K562 (cell line): Measurements from ENCODE around the gene OST4. TPM values are rescaled to one million over a fixed set of nuclear protein-coding genes. Genes with fewer than 3 reads are reported as not detected.

ENCODE experiments used
- ARID1B ChIP-seq: fragments of 450-650 bp; IDR thresholded peaks from 2 replicates; pipeline ENCODE4 v1.6.1; 2016; ENCODE audit warnings: antibody characterized with exemption, mild to moderate bottlenecking, inconsistent platforms
- CAMTA2 ChIP-seq: fragments of 250-450 bp; sonication (Bioruptor Pico); conservative IDR thresholded peaks from 2 replicates; pipeline ENCODE4 v1.5.1; 2022
- DPF2 ChIP-seq: fragments of 450-650 bp; IDR thresholded peaks from 2 replicates; pipeline ENCODE4 v1.6.1; 2016
- FUS ChIP-seq: fragments of 200-400 bp; formaldehyde crosslinking; optimal IDR thresholded peaks from 2 replicates; pipeline ENCODE3; 2017; ENCODE audit warnings: low read depth, low read length
- HDAC8 ChIP-seq: fragments of 450-650 bp; IDR thresholded peaks from 2 replicates; pipeline ENCODE4 v1.6.1; 2016; ENCODE audit warnings: mild to moderate bottlenecking, missing genetic modification characterization, moderate library complexity, missing compliant biosample characterization
- MECOM ChIP-seq: fragments of 250-450 bp; sonication (Bioruptor Pico); IDR thresholded peaks from 2 replicates; pipeline ENCODE4 v1.8.0; 2022; ENCODE audit warnings: inconsistent platforms
- MTF1 ChIP-seq: fragments of 250-450 bp; sonication (Bioruptor Pico); IDR thresholded peaks from 2 replicates; pipeline ENCODE4 v1.9.0; 2021; ENCODE audit warnings: moderate library complexity, mild to moderate bottlenecking, inconsistent platforms, borderline replicate concordance
- NR1H2 ChIP-seq: sonication (generic); formaldehyde crosslinking; IDR thresholded peaks from 2 replicates; pipeline ENCODE4 v1.4.0; 2020; ENCODE audit warnings: mild to moderate bottlenecking, missing genetic modification reagents
- NR2C2 ChIP-seq, 2 experiments: fragments of 200-800 bp in 1 of 2; sonication (Bioruptor generic) in 1 of 2; sonication (generic) in 1 of 2; formaldehyde crosslinking in 1 of 2; IDR thresholded peaks; 2 replicates each; pipeline versions ENCODE4 v1.6.1 to v1.8.0; 2016 to 2022; ENCODE audit warnings: mild to moderate bottlenecking in 1 of 2, missing compliant biosample characterization in 1 of 2, missing genetic modification characterization in 1 of 2, missing genetic modification reagents in 1 of 2
- NR3C1 ChIP-seq: sonication (generic); formaldehyde crosslinking; IDR thresholded peaks from 2 replicates; pipeline ENCODE4 v1.8.1; 2022; ENCODE audit warnings: missing genetic modification reagents
- OTX1 ChIP-seq: fragments of 450-650 bp; formaldehyde crosslinking; IDR thresholded peaks from 2 replicates; pipeline ENCODE4 v1.4.0; 2022; ENCODE audit warnings: mild to moderate bottlenecking
- RAD51 ChIP-seq: fragments of 450-650 bp; IDR thresholded peaks from 2 replicates; pipeline ENCODE4 v1.7.1; 2016; ENCODE audit warnings: low read depth, mild to moderate bottlenecking, borderline replicate concordance
- ZNF134 ChIP-seq: fragments of 250-450 bp; sonication (Bioruptor Pico); conservative IDR thresholded peaks from 2 replicates; pipeline ENCODE4 v1.4.0; 2020
- ZNF384 ChIP-seq: IDR thresholded peaks from 2 replicates; pipeline ENCODE4 v1.6.1; 2012; ENCODE audit warnings: low read depth, low read length, improper control_type of control experiment
- ZNF764 ChIP-seq: fragments of 250-450 bp; sonication (Bioruptor Pico); IDR thresholded peaks from 2 replicates; pipeline ENCODE4 v1.4.0; 2020; ENCODE audit warnings: low read depth, mild to moderate bottlenecking, moderate library complexity
- polyA plus RNA-seq, 8 experiments: library from polyadenylated mRNA; depleted of rRNA in 4 of 8; stranded (reverse) in 5 of 8; unstranded in 3 of 8; fragments of >200 nt; fragmentation: Nextera tagmentation in 2 of 8; fragmentation: Illumina TruSeq in 1 of 8; extraction: Ambion mirVana in 2 of 8; extraction: Trizol in 1 of 8; gene quantifications; 2 replicates each; pipeline versions ENCODE4 v1.2.1 to v1.2.3, GENCODE V29; 2011 to 2014; ENCODE audit warnings: inconsistent platforms in 1 of 8, missing spikeins in 1 of 8
- total RNA-seq, 7 experiments: library from RNA; depleted of rRNA in 6 of 7; stranded (reverse); fragments of >200 nt in 6 of 7; fragmentation: Illumina TruSeq in 2 of 7; extraction: Trizol in 2 of 7; gene quantifications; 2 replicates each; pipeline versions ENCODE4 v1.2.1 to v1.2.3, GENCODE V29; 2011 to 2021; ENCODE audit warnings: low replicate concordance in 1 of 7
- TF ChIP-seq, protein P1 (sequence below): sonication (generic); formaldehyde crosslinking; IDR thresholded peaks from 2 replicates; pipeline ENCODE4 v1.9.0; 2022; ENCODE audit warnings: mild to moderate bottlenecking, missing genetic modification reagents
- TF ChIP-seq, protein P2 (sequence below), 2 experiments: fragments of 450-650 bp; IDR thresholded peaks; 2 replicates each; pipeline ENCODE4 v1.6.1; 2018; ENCODE audit warnings: mild to moderate bottlenecking in 2 of 2, low read depth in 1 of 2; ENCODE audit not compliant: partially characterized antibody in 2 of 2
- TF ChIP-seq, protein P3 (sequence below): fragments of 450-650 bp; formaldehyde crosslinking; IDR thresholded peaks from 2 replicates; pipeline ENCODE4 v1.4.0; 2020; ENCODE audit warnings: mild to moderate bottlenecking, moderate library complexity

OST4 gene
- total and polyA plus RNA-seq, 9 of the 15 experiments (the other 6 are each of a cell fraction or from before 2014, with no cell fraction given): 186 to 1,155 (median 355) TPM

DNA sequence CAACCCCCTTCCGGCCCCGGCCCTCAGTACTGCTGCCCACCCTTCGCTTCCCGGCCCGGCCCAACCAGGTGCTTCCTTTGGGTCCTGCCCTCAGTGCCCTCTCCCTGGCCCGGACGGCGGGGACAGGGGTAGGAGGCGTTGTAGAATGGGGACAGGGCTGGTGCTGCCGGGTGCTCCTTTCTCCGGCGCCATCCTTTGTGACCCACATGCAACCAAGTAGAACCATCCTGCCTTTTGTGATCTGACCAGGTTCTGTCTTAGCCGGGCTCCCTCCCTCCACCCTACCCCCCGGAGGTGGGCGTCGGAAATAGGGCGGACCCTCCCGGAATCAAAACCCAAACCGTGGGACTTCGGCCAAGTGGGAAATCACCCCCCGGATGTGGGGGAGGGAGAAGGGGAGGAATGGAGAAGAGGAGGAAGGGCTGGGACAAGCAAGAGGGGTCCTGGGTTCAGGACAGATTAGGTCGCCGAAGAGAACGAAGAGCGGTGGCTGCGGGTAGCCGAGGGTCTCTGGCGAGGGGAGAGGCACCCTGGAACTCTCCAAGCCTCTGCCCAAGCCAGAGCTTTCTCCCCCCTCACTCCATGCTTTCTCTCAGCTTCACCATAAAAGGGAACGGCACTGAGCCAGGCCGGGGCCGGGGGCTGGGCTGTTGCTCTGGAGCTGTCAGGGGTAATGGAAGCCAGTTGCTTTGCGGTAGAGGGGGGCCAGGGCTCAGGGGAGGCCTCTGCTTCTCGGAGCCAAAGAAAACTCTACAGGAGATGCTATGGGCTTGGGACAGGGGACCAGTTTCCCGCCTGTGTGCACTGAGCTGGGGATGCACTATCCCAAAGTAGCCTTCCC is 756 bp upstream of the OST4 start (continued):
- TF ChIP-seq NR2C2 (CRISPR knock-in tag; IDR thresholded peaks at IDR 0.05) (no peak), NR2C2 (tag; IDR thresholded peaks at IDR 0.05) (no peak; the same call in 1 of the 2 replicates), ARID1B (peak; percentile 33; the same call in 1 of the 2 replicates), CAMTA2 (CRISPR knock-in tag) (no peak), ZNF384 (no peak), HDAC8 (tag) (no peak), NR3C1 (CRISPR knock-in tag) (no peak), RAD51 (no peak), MTF1 (CRISPR knock-in tag) (no peak), DPF2 (peak; percentile 19; the same call in 1 of the 2 replicates), OTX1 (0 out of 2 replicates have a peak, but pooled peaks have one; percentile 30), ZNF764 (no peak), MECOM (no peak), NR1H2 (CRISPR knock-in tag) (no peak), FUS (no peak), ZNF134 (CRISPR knock-in tag) (no peak)
- TF ChIP-seq, protein P1, sequence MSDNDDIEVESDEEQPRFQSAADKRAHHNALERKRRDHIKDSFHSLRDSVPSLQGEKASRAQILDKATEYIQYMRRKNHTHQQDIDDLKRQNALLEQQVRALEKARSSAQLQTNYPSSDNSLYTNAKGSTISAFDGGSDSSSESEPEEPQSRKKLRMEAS (CRISPR knock-in tag): no peak
- TF ChIP-seq, protein P2, sequence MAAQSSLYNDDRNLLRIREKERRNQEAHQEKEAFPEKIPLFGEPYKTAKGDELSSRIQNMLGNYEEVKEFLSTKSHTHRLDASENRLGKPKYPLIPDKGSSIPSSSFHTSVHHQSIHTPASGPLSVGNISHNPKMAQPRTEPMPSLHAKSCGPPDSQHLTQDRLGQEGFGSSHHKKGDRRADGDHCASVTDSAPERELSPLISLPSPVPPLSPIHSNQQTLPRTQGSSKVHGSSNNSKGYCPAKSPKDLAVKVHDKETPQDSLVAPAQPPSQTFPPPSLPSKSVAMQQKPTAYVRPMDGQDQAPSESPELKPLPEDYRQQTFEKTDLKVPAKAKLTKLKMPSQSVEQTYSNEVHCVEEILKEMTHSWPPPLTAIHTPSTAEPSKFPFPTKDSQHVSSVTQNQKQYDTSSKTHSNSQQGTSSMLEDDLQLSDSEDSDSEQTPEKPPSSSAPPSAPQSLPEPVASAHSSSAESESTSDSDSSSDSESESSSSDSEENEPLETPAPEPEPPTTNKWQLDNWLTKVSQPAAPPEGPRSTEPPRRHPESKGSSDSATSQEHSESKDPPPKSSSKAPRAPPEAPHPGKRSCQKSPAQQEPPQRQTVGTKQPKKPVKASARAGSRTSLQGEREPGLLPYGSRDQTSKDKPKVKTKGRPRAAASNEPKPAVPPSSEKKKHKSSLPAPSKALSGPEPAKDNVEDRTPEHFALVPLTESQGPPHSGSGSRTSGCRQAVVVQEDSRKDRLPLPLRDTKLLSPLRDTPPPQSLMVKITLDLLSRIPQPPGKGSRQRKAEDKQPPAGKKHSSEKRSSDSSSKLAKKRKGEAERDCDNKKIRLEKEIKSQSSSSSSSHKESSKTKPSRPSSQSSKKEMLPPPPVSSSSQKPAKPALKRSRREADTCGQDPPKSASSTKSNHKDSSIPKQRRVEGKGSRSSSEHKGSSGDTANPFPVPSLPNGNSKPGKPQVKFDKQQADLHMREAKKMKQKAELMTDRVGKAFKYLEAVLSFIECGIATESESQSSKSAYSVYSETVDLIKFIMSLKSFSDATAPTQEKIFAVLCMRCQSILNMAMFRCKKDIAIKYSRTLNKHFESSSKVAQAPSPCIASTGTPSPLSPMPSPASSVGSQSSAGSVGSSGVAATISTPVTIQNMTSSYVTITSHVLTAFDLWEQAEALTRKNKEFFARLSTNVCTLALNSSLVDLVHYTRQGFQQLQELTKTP (IDR thresholded peaks at IDR 0.05; ENCODE audit: low read depth in 1 of 2, partially characterized antibody in 2 of 2): no peak
- TF ChIP-seq, protein P3, sequence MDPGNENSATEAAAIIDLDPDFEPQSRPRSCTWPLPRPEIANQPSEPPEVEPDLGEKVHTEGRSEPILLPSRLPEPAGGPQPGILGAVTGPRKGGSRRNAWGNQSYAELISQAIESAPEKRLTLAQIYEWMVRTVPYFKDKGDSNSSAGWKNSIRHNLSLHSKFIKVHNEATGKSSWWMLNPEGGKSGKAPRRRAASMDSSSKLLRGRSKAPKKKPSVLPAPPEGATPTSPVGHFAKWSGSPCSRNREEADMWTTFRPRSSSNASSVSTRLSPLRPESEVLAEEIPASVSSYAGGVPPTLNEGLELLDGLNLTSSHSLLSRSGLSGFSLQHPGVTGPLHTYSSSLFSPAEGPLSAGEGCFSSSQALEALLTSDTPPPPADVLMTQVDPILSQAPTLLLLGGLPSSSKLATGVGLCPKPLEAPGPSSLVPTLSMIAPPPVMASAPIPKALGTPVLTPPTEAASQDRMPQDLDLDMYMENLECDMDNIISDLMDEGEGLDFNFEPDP (CRISPR knock-in tag): no peak
